Cardiac fibroblast (primary cell): ENCODE results near the gene RAD51AP1.

ENCODE experiments used
- DNase-seq, 2 donors: peaks; one replicate each; pipeline versions ENCODE4 v3.0.0 to v3.0.0-alpha.2; 2010; ENCODE audit warnings: low read depth in 2 of 2
- H3K4me3 ChIP-seq, 2 donors: replicated peaks in 1 of 2; 1 replicate in 1 of 2; 2 replicates in 1 of 2; pipeline ENCODE4 v1.5.1; 2011; ENCODE audit warnings: low read depth in 2 of 2, low read length in 2 of 2, mild to moderate bottlenecking in 2 of 2, moderate library complexity in 1 of 2
- TF ChIP-seq, protein P1 (sequence below): IDR thresholded peaks from one replicate; pipeline ENCODE4 v1.5.1; 2011; ENCODE audit warnings: low read depth, mild to moderate bottlenecking, low read length, inconsistent platforms

Gene RAD51AP1

GRCh38 chr12:4587108-4587507 is 48.4 kb downstream of the RAD51AP1 start:
- DNase-seq: no peak
- TF ChIP-seq, protein P1, sequence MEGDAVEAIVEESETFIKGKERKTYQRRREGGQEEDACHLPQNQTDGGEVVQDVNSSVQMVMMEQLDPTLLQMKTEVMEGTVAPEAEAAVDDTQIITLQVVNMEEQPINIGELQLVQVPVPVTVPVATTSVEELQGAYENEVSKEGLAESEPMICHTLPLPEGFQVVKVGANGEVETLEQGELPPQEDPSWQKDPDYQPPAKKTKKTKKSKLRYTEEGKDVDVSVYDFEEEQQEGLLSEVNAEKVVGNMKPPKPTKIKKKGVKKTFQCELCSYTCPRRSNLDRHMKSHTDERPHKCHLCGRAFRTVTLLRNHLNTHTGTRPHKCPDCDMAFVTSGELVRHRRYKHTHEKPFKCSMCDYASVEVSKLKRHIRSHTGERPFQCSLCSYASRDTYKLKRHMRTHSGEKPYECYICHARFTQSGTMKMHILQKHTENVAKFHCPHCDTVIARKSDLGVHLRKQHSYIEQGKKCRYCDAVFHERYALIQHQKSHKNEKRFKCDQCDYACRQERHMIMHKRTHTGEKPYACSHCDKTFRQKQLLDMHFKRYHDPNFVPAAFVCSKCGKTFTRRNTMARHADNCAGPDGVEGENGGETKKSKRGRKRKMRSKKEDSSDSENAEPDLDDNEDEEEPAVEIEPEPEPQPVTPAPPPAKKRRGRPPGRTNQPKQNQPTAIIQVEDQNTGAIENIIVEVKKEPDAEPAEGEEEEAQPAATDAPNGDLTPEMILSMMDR: no peak
- no peak overlapping the region for H3K4me3 ChIP-seq

DNA sequence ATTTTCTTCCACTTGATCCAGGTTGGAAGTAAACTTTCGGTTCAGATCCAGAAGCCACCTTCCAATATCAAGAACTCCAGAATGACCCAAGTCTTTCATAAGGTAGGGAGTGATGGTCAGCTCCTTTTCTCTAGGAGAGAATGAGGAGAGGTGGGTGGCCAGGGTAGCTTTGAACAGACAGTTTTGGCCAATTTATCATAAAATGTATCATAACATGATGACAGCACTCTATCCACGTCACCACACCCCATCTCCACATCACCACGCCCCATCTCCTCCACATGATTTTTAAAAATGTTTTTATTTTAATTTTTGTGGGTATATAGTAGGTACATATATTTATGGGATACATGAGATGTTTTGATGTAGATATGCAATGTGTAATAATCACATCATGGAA is 50.2 kb downstream of the RAD51AP1 start:
- TF ChIP-seq, protein P1: no peak
- DNase-seq: no peak
- H3K4me3 ChIP-seq: no peak overlapping the region

- no peak overlapping the region for H3K4me3 ChIP-seq
- peak in 1 of 2 donors; percentile 25 for DNase-seq
- TF ChIP-seq, protein P1: no peak
Observed at GRCh38 chr12:4589941-4590340, 51.3 kb downstream of the RAD51AP1 start.

GRCh38 chr12:4591180-4591687 is 52.5 kb downstream of the RAD51AP1 start:
- TF ChIP-seq, protein P1: no peak
- H3K4me3 ChIP-seq: no peak overlapping the region
- no peak for DNase-seq

DNA sequence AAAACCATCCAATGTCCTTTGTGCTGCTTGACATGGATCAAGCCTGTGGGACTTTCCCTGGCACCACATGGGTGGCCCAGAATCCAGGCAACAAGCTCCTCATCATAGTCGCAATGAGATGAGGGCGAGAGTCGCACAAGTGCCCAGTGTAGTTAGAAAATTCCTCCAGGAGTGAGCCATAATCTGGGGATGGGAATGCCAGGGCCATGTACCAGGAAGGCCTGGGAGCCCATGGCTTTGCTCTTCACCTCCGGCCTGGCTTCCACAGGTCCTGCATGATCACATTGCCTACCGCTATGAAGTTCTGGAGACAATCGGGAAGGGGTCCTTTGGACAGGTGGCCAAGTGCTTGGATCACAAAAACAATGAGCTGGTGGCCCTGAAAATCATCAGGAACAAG is 57.2 kb downstream of the RAD51AP1 start:
- TF ChIP-seq, protein P1: no peak
- no peak overlapping the region for H3K4me3 ChIP-seq
- DNase-seq: no peak

DNA sequence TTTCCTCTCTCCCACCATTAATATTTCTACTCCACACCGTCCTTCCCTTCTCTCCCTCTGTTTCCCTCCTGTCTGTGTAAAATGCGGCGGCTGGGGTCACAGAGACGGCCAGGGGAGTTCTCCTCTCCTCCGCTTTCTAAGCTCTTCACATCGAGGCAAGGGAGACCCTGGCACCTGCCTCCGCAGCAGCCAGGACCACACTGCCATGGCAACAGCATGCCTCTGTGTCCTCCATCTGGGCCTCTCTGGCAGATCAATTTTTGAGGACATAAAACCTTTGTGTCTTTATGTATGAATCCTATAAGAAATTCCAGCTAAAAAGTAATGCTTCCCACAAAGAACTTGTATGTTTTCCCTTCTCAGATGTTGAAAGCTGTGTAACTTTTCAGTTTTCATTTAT is 64.7 kb downstream of the RAD51AP1 start:
- no peak for DNase-seq
- no peak overlapping the region for H3K4me3 ChIP-seq
- TF ChIP-seq, protein P1: no peak

DNA sequence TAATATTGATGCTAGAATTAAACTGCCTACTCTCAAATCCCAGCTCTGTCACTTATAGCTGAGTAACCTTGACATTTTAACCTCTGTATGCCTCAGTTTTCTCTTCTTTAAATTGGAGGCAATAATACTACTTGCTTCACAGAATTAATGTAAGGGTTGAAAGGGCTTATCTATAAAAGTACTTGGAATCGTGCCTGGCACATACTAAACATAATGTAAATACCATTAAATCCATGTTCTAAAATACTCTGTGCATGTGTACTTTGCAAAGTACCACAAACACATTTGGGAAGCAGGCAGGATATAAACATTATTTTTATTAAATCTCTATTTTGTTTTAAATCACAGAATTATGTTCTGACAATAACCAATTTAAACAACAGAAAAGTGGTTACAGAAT is 65.3 kb downstream of the RAD51AP1 start:
- TF ChIP-seq, protein P1: no peak
- no peak overlapping the region for H3K4me3 ChIP-seq
- DNase-seq: no peak
